Right forelimb (tissue), 1 donor: ENCODE results near the gene FARP2.

Experiments used
- DNase-seq: peaks from one replicate; pipeline ENCODE4 v3.0.0-alpha.2; 2018

Gene FARP2

GRCh38 chr2:241329669-241330615 lies 26.1 kb upstream of the FARP2 start:
- DNase-seq: no peak

- no peak for DNase-seq
Measured at GRCh38 chr2:241330616-241330981, 25.5 kb upstream of the FARP2 start.

DNA sequence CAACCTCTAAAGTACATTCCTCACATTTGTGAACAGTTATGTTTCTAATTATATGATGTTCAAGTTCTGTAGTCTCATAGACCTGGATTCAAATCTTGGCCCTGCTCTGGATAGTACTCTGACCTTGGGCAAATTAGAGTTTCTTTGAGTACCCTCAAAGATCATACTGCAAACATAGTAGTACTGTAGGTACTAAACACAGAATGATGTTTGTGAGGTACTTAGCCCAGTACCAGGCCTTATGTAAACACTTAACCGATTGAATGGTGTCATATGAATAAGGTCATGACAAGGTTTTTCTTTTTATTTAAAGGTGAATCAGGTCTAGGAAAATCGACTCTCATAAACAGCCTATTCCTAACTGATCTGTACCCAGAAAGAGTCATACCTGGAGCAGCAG lies 21.3 kb upstream of the FARP2 start:
- DNase-seq: no peak

- no peak for DNase-seq
Measured at GRCh38 chr2:241339839-241340630, 16.1 kb upstream of the FARP2 start.

GRCh38 chr2:241340631-241341163 lies 15.4 kb upstream of the FARP2 start:
- no peak for DNase-seq

GRCh38 chr2:241344925-241345651 lies 11.0 kb upstream of the FARP2 start:
- no peak for DNase-seq

- no peak for DNase-seq
Measured at GRCh38 chr2:241349941-241350340, 6.1 kb upstream of the FARP2 start.

DNA sequence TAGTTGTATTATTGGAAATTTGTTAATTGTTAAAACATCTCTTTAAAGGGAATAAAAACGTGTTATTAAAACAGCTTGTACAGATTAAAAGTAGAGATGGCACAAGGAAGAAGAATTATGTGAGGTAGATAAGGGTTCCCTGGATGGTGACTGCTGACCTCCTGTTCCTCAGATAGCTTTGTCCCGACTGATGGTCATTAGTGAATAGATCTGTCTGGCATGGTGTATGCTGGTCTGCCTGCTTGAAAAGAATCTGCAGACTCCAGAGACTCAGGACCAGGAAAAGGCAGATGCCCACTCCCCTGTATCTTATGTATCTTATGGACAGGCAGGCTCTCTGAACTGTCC lies 5.6 kb upstream of the FARP2 start:
- DNase-seq: no peak

DNA sequence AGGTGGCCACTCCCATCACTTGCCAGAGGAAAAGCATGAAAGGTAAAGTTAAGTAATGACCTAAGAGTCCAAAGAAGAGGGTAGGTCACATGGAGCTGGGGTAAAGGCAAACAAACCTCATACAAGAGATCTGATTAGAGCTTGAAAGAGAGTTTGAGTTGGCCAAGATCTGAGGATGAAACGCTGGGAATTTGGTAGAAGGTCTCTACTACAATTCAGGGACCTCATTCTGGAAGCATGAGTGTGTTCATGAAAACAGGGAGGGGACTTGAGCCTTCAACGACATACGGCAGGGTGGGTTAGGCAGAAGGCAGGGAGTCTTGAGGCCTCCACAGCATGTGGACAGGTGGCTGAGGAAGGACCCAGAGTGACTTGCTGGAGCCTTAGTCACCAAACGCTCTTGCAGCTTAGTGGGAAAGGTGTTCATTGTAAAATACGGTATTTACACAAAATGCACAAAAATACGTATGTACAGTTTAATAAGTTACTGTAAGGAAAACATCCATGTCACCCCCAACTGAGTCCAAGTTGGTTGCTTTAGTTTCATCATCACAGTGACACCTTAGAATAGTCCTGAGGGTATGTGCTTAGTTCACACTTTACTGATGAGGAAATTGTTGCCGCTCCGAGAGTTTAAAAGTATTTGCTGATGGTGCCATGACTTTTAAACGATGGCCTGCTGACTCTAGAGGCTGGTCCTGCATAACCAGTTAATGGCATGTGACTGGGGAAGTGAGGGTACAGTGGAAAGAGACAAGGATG lies 5.0 kb upstream of the FARP2 start:
- DNase-seq: no peak

DNA sequence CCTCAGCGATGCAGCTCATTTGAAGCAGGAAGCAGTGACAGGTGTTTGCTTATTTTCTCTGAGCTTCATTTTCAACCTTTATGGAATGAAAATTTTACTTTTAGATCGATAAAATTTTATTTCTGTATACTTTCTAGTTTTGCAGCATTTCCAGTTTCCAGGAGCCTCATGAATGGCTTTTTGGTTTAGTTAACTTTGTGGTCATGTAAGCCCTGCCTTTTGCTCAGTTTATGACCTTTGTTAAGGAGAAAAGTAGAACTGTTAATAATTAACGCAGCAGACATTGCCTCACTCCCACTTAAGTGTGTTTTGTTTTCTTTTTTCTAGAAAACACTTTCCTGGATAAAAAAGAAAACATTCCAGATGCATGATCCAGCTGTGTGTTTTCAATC lies 4.4 kb upstream of the FARP2 start:
- DNase-seq: no peak

DNA sequence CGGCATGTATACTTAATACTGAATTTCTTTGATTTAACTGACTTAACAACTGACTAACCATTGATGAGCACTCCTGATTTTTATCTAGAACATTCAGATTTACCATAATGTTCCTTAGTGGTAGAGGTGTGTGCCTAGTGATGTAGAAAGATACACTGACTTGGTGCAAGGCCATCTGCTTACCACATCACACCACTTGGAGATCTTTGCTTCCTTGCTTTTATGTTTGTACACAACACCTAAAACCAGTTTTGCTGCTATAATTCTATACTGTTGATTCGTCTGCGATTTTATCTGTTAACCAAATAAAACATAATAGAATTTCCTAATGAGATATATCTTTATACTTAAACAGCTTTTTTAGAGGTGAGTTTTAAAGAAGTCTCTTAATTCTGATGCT lies 3.9 kb upstream of the FARP2 start:
- no peak for DNase-seq

- DNase-seq: peak; percentile 58
Measured at GRCh38 chr2:241354668-241355658, 1.1 kb upstream of the FARP2 start.

- no peak for DNase-seq
Measured at GRCh38 chr2:241356871-241357260, 781 bp downstream of the FARP2 start.

DNA sequence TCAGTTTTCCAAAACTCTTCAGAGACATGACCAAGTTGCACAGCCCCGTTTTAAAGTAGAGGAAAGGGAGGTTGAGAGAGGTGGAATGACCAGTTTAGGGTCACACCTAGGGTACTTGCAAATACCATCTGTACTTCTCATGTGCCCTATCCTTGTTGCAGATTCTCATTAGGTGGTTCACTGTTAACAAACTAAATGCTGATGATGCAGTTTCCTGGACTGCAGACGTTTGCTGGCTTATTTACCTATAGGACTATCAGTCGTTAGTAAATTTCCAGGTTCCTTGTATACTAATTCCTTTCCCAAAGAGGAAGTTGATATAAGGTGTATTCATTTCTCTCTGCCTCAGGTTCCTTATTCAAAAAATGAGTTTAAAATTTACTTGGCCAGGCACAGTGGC lies 1.4 kb downstream of the FARP2 start:
- DNase-seq: no peak

- no peak for DNase-seq
Measured at GRCh38 chr2:241358470-241358869, 2.4 kb downstream of the FARP2 start.

DNA sequence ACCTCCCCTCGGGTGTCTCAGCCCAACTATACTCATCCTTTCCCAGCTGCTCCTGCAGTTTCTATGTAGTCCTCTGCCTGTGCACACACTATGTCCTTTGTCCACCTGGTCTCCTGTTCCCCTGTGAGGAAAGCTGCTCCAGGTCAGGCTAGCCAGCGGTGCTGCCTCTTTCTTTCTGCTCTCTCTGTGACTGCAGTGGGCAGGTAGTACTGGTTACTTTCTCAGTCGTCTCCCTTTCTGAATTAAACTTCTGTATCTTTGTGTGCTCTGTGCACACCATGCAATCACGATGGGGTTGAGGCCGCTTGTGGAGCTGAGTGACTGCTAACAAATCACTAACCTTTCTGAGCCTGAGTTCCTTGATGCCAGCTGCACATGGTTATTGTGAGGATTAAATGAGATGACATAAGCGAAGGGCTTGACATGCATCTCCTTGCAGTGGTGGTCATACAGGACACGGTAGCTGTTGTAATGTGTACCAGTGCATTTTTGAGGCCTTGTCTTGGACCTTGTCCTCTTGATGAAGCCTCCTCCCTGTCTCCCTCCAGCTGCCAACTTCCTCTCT lies 3.5 kb downstream of the FARP2 start:
- DNase-seq: no peak

- no peak for DNase-seq
Measured at GRCh38 chr2:241363426-241363825, 7.3 kb downstream of the FARP2 start.

GRCh38 chr2:241364781-241365180 lies 8.7 kb downstream of the FARP2 start:
- no peak for DNase-seq

GRCh38 chr2:241366678-241367077 lies 10.6 kb downstream of the FARP2 start:
- no peak for DNase-seq

DNA sequence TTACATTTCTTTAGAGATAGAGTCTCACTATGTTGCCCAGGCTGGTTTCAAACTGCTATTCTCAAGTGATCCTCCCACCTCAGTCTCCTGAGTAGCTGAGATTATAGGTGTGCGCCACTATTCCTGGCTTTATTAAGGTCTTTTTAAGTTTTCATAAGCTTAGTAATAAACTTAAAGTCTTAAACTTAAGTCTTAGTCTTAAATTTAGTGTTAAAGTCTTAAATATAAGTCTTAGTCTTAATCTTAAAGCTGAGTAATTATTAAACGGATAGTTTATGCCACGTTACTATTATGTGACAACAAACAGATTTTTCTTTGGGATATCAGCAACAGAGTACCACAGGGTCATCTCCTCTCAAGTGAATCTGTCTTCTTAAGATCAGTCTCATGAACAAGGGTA lies 12.6 kb downstream of the FARP2 start:
- no peak for DNase-seq
